Right renal pelvis (tissue), 4 donors: ENCODE data around the gene MRPS18B. TPM values are rescaled to one million over a fixed set of nuclear protein-coding genes. Genes with fewer than 3 reads are reported as not detected.
A peak's percentile ranks its signal among the peaks of the same experiment; 100 is the strongest.
"Not testable (repeated sequence)": the region's sequence is repeated elsewhere in the genome, so short reads cannot be mapped to it uniquely, and the experiment has no call there.

ENCODE experiments used
- DNase-seq, 4 donors: peaks; one replicate each; pipeline ENCODE4 v3.0.0-alpha.2; 2013; ENCODE audit warnings: low read depth in 4 of 4, low spot score in 3 of 4, missing footprints in 1 of 4
- polyA plus RNA-seq, 4 donors: library from polyadenylated mRNA; unstranded; fragments of 120-200 nt; gene quantifications; one replicate each; pipeline ENCODE4 v1.2.1, GENCODE V29; 2013; ENCODE audit not compliant: insufficient read length in 4 of 4

The MRPS18B gene
- polyA plus RNA-seq, 4 donors, result 60.6 to 69.1 (median 62.1) TPM

GRCh38 chr6:30626484-30627366 lies 9.1 kb downstream of the MRPS18B start, which contains the start of gene ATAT1:
ATAT1 (plus strand) TSS chr6:30626874.
- peak in 1 of 4 donors; percentile 73 for DNase-seq

- no peak for DNase-seq
Measured at GRCh38 chr6:30635834-30636233, 18.2 kb downstream of the MRPS18B start.

GRCh38 chr6:30640481-30640880 lies 22.8 kb downstream of the MRPS18B start:
- DNase-seq, result no peak

- no peak for DNase-seq
Measured at GRCh38 chr6:30641048-30641447, 23.4 kb downstream of the MRPS18B start.

- no peak for DNase-seq
Measured at GRCh38 chr6:30643656-30644055, 26.0 kb downstream of the MRPS18B start.

- DNase-seq, result no peak
Measured at GRCh38 chr6:30644769-30645168, 27.1 kb downstream of the MRPS18B start.

GRCh38 chr6:30645989-30646388 lies 28.3 kb downstream of the MRPS18B start:
- DNase-seq, result no peak

- DNase-seq, result peak; percentile 77 to 81 (median 78)
Measured at GRCh38 chr6:30646450-30647241, 29.0 kb downstream of the MRPS18B start, which contains the start of gene C6orf136. C6orf136 (plus strand) TSS chr6:30647133; CDS start chr6:30647232, 99 bp downstream.

GRCh38 chr6:30647242-30648116 lies 29.8 kb downstream of the MRPS18B start:
- DNase-seq, result peak in 3 of 4 donors; percentile 57 to 77 (median 63)

GRCh38 chr6:30651143-30651542 lies 33.5 kb downstream of the MRPS18B start:
- DNase-seq, result no peak

- DNase-seq, result no peak
Measured at GRCh38 chr6:30654798-30655742, 37.4 kb downstream of the MRPS18B start.

GRCh38 chr6:30655743-30656094 lies 38.1 kb downstream of the MRPS18B start:
- DNase-seq, result no peak

GRCh38 chr6:30656513-30656912 lies 38.9 kb downstream of the MRPS18B start:
- DNase-seq, result no peak

- no peak for DNase-seq
Measured at GRCh38 chr6:30657454-30657853, 39.8 kb downstream of the MRPS18B start.

GRCh38 chr6:30657922-30658321 lies 40.3 kb downstream of the MRPS18B start:
- DNase-seq, result not testable (repeated sequence)

- no peak for DNase-seq
Measured at GRCh38 chr6:30664994-30665767, 47.5 kb downstream of the MRPS18B start.

GRCh38 chr6:30666300-30666699 lies 48.7 kb downstream of the MRPS18B start:
- not testable (repeated sequence) for DNase-seq

GRCh38 chr6:30670760-30671527 lies 53.3 kb downstream of the MRPS18B start:
- no peak for DNase-seq
